ENCODE data around the gene TMEM119. TPM values are rescaled to one million over a fixed set of nuclear protein-coding genes. Genes with fewer than 3 reads are reported as not detected.

TMEM119 gene
- total and polyA plus RNA-seq, 9 of the 15 experiments (the other 6 are each of a cell fraction or from before 2014, with no cell fraction given) = 0.18 TPM; not detected in 8

DNA sequence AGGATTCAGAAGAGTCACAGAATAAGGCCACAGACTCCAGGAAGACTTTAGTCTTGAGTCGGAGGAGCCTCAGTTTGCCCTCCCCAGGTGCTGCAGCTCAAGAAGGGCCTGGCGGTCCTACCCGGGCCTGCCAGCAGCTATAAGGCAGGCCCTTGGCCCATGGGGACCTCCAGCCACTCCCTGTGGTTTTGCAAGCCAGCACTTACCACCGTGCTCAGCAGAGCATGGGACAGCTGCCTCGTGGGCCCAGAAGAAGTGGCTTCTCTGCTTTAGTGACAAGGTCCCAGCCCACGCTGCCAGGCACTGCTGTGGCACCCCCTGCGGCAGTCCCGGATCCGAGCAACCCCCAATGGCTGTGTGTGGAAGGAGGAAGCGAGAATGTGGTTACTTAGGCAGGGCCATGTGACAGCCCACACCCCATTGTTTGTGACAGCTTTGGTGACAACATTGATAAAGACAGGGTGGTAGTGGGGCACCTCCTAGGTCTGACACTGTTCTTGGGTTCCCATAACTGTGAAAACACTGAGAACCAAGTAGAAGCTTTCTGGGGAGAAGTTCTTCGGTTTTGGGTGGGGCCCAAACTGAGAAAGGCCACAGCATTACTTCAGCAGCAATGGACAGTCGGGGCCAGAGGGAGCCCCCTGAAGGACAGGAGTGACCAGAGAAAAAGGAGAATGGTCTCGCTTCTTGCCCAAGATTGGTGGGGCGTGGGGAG, 35.8 kb upstream of the TMEM119 start, which contains the start of gene SELPLG (continued):
- TF ChIP-seq, protein P1, sequence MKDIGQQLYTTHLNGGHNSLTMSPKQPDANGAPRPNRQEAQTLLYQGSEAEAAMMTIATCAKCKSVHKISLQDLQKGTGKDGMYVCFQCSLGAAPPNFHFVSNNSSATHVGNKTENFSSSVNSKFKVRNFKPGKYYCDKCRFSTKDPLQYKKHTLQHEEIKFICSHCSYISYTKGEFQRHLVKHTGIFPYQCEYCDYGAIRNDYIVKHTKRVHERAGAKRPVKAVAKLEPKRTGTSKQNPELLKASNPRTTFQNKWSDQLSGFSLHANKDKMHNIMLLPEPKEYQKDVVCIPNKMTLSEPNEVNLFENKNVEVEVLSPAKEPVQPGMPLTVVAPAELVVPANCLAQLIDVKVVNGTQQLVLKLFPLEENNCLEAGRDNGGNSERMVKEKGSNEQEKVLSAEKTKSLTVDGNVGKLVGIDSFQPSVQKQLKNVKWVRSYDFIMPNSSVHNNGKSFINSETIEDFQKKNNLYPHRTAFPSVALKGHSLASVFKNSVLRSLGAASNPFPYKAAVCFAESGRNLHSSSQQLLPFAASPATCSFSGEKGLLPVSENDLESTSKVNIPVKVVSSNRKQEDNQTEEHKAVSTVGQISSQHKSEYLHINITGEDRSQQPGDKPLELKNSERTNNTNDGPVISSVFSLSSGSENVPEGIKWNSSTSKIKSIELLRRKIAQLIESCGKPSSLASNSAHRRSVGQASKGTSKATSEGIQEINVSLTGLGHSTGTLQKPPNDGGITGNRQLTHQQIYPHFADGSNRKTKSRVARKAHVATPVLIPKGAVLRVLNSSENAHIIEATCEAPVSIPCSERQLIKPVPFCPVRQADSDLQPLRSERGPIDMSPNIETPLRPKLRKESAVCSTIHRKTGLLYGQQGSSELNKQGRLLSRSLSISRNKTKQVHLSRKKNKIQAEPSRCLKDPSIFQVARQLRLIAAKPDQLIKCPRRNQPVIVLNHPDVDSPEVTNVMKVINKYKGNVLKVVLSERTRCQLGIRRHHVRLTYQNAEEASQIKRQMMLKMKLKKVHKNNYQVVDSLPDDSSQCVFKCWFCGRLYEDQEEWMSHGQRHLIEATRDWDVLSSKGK (CRISPR knock-in tag; IDR thresholded peaks at IDR 0.05) = no peak
- TF ChIP-seq ZNF23 (CRISPR knock-in tag; IDR thresholded peaks at IDR 0.05) (no peak), HMG20A (CRISPR knock-in tag; conservative IDR thresholded peaks at IDR 0.05) (no peak), ERF (CRISPR knock-in tag; IDR thresholded peaks at IDR 0.05) (no peak), SUPT5H (IDR thresholded peaks at IDR 0.05) (no peak), JUNB (CRISPR knock-in tag; conservative IDR thresholded peaks at IDR 0.05) (no peak), NONO (IDR thresholded peaks at IDR 0.05; ENCODE audit: low read depth in 2 of 2, low read length in 1 of 2) (no peak), HDAC3 (IDR thresholded peaks at IDR 0.05; ENCODE audit: borderline replicate concordance, partially characterized antibody) (no peak), SREBF1 (IDR thresholded peaks at IDR 0.05; ENCODE audit: borderline replicate concordance, low read depth, low read length) (no peak), EHMT2 (IDR thresholded peaks at IDR 0.05) (no peak), SP1 (CRISPR knock-in tag; IDR thresholded peaks at IDR 0.05) (no peak), SMAD1 (IDR thresholded peaks at IDR 0.05; ENCODE audit: low read depth, low read length, partially characterized antibody) (no peak), SMARCE1 (IDR thresholded peaks at IDR 0.05) (no peak), ZNF586 (CRISPR knock-in tag; conservative IDR thresholded peaks at IDR 0.05) (no peak), ZNF785 (CRISPR knock-in tag; IDR thresholded peaks at IDR 0.05) (no peak), SREBF2 (CRISPR knock-in tag; IDR thresholded peaks at IDR 0.05) (no peak), ILF3 (IDR thresholded peaks at IDR 0.05; ENCODE audit: borderline replicate concordance) (no peak), HMGN3 (IDR thresholded peaks at IDR 0.05; ENCODE audit: borderline replicate concordance, extremely low read depth, insufficient read length, low read depth, low read length) (no peak), ZNF3 (CRISPR knock-in tag; IDR thresholded peaks at IDR 0.05) (no peak), TARDBP (IDR thresholded peaks at IDR 0.05) (no peak), ARID2 (IDR thresholded peaks at IDR 0.05) (no peak)
- TF ChIP-seq, protein P2, sequence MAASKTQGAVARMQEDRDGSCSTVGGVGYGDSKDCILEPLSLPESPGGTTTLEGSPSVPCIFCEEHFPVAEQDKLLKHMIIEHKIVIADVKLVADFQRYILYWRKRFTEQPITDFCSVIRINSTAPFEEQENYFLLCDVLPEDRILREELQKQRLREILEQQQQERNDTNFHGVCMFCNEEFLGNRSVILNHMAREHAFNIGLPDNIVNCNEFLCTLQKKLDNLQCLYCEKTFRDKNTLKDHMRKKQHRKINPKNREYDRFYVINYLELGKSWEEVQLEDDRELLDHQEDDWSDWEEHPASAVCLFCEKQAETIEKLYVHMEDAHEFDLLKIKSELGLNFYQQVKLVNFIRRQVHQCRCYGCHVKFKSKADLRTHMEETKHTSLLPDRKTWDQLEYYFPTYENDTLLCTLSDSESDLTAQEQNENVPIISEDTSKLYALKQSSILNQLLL (CRISPR knock-in tag; IDR thresholded peaks at IDR 0.05; ENCODE audit: borderline replicate concordance) = no peak
- TF ChIP-seq, protein P3, sequence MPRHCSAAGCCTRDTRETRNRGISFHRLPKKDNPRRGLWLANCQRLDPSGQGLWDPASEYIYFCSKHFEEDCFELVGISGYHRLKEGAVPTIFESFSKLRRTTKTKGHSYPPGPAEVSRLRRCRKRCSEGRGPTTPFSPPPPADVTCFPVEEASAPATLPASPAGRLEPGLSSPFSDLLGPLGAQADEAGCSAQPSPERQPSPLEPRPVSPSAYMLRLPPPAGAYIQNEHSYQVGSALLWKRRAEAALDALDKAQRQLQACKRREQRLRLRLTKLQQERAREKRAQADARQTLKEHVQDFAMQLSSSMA (CRISPR knock-in tag; IDR thresholded peaks at IDR 0.05) = no peak
- TF ChIP-seq, protein P4, sequence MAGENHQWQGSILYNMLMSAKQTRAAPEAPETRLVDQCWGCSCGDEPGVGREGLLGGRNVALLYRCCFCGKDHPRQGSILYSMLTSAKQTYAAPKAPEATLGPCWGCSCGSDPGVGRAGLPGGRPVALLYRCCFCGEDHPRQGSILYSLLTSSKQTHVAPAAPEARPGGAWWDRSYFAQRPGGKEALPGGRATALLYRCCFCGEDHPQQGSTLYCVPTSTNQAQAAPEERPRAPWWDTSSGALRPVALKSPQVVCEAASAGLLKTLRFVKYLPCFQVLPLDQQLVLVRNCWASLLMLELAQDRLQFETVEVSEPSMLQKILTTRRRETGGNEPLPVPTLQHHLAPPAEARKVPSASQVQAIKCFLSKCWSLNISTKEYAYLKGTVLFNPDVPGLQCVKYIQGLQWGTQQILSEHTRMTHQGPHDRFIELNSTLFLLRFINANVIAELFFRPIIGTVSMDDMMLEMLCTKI (IDR thresholded peaks at IDR 0.05; ENCODE audit: partially characterized antibody) = no peak
